ENCODE results near the gene AP3B1. TPM values are rescaled to one million over a fixed set of nuclear protein-coding genes. Genes with fewer than 3 reads are reported as not detected.

The AP3B1 gene
- total and polyA plus RNA-seq, 2 of the 8 experiments (the other 6 are each of a cell fraction or from before 2014, with no cell fraction given), result 45.8 to 48.3 TPM

DNA sequence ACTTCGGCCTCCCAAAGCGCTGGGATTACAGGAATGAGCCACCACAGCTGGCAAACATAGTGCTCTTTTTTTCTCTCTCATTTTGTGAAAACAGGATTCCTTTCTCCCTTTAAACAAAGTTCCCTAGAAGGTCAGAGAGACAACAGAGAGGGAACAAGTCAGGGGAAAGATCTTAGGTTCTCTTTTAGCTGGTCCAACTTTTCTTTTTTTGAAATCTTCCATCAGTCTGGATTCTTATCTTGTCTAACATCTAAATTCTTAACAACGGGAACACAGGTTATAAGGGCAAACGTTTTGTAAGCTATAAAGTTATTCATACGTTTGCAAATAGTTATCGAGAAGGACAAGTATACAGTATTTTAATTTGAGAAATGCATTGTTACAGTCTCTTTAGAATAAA lies 294.3 kb downstream of the AP3B1 start (continued):
- TF ChIP-seq, protein P1, sequence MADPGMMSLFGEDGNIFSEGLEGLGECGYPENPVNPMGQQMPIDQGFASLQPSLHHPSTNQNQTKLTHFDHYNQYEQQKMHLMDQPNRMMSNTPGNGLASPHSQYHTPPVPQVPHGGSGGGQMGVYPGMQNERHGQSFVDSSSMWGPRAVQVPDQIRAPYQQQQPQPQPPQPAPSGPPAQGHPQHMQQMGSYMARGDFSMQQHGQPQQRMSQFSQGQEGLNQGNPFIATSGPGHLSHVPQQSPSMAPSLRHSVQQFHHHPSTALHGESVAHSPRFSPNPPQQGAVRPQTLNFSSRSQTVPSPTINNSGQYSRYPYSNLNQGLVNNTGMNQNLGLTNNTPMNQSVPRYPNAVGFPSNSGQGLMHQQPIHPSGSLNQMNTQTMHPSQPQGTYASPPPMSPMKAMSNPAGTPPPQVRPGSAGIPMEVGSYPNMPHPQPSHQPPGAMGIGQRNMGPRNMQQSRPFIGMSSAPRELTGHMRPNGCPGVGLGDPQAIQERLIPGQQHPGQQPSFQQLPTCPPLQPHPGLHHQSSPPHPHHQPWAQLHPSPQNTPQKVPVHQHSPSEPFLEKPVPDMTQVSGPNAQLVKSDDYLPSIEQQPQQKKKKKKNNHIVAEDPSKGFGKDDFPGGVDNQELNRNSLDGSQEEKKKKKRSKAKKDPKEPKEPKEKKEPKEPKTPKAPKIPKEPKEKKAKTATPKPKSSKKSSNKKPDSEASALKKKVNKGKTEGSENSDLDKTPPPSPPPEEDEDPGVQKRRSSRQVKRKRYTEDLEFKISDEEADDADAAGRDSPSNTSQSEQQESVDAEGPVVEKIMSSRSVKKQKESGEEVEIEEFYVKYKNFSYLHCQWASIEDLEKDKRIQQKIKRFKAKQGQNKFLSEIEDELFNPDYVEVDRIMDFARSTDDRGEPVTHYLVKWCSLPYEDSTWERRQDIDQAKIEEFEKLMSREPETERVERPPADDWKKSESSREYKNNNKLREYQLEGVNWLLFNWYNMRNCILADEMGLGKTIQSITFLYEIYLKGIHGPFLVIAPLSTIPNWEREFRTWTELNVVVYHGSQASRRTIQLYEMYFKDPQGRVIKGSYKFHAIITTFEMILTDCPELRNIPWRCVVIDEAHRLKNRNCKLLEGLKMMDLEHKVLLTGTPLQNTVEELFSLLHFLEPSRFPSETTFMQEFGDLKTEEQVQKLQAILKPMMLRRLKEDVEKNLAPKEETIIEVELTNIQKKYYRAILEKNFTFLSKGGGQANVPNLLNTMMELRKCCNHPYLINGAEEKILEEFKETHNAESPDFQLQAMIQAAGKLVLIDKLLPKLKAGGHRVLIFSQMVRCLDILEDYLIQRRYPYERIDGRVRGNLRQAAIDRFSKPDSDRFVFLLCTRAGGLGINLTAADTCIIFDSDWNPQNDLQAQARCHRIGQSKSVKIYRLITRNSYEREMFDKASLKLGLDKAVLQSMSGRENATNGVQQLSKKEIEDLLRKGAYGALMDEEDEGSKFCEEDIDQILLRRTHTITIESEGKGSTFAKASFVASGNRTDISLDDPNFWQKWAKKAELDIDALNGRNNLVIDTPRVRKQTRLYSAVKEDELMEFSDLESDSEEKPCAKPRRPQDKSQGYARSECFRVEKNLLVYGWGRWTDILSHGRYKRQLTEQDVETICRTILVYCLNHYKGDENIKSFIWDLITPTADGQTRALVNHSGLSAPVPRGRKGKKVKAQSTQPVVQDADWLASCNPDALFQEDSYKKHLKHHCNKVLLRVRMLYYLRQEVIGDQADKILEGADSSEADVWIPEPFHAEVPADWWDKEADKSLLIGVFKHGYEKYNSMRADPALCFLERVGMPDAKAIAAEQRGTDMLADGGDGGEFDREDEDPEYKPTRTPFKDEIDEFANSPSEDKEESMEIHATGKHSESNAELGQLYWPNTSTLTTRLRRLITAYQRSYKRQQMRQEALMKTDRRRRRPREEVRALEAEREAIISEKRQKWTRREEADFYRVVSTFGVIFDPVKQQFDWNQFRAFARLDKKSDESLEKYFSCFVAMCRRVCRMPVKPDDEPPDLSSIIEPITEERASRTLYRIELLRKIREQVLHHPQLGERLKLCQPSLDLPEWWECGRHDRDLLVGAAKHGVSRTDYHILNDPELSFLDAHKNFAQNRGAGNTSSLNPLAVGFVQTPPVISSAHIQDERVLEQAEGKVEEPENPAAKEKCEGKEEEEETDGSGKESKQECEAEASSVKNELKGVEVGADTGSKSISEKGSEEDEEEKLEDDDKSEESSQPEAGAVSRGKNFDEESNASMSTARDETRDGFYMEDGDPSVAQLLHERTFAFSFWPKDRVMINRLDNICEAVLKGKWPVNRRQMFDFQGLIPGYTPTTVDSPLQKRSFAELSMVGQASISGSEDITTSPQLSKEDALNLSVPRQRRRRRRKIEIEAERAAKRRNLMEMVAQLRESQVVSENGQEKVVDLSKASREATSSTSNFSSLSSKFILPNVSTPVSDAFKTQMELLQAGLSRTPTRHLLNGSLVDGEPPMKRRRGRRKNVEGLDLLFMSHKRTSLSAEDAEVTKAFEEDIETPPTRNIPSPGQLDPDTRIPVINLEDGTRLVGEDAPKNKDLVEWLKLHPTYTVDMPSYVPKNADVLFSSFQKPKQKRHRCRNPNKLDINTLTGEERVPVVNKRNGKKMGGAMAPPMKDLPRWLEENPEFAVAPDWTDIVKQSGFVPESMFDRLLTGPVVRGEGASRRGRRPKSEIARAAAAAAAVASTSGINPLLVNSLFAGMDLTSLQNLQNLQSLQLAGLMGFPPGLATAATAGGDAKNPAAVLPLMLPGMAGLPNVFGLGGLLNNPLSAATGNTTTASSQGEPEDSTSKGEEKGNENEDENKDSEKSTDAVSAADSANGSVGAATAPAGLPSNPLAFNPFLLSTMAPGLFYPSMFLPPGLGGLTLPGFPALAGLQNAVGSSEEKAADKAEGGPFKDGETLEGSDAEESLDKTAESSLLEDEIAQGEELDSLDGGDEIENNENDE (IDR thresholded peaks at IDR 0.05; ENCODE audit: insufficient replicate concordance, low read length), result no peak
- TF ChIP-seq, protein P2, sequence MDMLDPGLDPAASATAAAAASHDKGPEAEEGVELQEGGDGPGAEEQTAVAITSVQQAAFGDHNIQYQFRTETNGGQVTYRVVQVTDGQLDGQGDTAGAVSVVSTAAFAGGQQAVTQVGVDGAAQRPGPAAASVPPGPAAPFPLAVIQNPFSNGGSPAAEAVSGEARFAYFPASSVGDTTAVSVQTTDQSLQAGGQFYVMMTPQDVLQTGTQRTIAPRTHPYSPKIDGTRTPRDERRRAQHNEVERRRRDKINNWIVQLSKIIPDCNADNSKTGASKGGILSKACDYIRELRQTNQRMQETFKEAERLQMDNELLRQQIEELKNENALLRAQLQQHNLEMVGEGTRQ (IDR thresholded peaks at IDR 0.05; ENCODE audit: low read length), result no peak
- TF ChIP-seq TAF7 (optimal IDR thresholded peaks at IDR 0.05; ENCODE audit: borderline replicate concordance, low read depth, low read length), result no peak
- TF ChIP-seq POU5F1 (IDR thresholded peaks at IDR 0.05; ENCODE audit: low read depth, low read length), result no peak

All from H1 (cell line).